Measurements from ENCODE around the gene RAPGEF5. TPM values are rescaled to one million over a fixed set of nuclear protein-coding genes. Genes with fewer than 3 reads are reported as not detected.

Gene RAPGEF5
- total and polyA plus RNA-seq, 10 of the 15 experiments (the other 5 are each of a cell fraction or from before 2014, with no cell fraction given) = 0.38 to 4.0 (median 1.6) TPM; not detected in 1

DNA sequence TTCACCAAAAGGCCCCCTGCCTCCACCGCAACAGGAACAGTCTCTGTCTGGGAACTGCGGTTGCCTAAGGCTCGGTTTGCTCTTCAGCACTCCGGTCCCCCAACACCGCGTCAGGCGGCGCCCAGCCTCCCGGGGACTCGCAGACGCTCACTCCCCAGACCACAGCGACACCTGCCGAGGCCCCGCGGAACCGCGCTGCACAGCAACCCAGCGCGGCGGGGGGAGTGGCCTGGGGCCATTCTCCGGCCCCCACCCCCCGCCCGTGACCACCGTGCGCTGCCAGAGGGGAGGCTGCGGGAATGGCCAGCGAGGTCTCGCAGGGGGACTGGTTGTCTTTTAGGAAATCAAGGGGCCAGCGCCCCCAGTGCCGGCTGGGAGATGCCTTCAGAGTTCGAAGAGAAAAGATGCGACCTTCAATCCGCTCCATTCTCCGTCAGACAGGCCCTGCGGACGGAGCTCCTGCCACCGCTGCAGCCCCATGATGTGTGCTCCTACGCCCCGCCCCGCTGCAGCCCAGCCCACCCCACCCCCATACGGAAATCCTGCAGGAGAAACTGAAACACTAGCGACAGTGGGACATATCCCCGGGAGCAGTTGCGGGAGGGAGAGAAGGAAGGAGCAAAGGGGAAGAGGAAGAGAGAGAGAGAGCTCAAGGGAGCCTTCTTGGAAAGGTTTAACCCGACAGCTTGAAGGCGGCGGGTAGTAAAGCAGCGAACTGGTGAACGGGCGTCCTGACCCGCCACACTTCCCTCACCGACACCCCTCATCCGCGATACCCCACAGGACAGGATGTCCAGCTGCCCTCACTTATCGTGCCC, 273.9 kb downstream of the RAPGEF5 start (continued):
- TF ChIP-seq RFX5 (IDR thresholded peaks at IDR 0.05; ENCODE audit: low read depth, low read length) (no peak), ZNF207 (IDR thresholded peaks at IDR 0.05; ENCODE audit: borderline replicate concordance) (peak; percentile 74; the same call in 1 of the 2 replicates), MXI1 (IDR thresholded peaks at IDR 0.05; ENCODE audit: low read depth, low read length) (no peak), KDM1A (IDR thresholded peaks at IDR 0.05; ENCODE audit: borderline replicate concordance) (no peak), POLR2A (IDR thresholded peaks at IDR 0.05; ENCODE audit: low read depth, low read length) (peak; percentile 58; the same call in 1 of the 2 replicates), SIN3A (IDR thresholded peaks at IDR 0.05; ENCODE audit: low read depth, low read length) (no peak), SMARCA5 (IDR thresholded peaks at IDR 0.05) (peak; percentile 77), EED (IDR thresholded peaks at IDR 0.05; ENCODE audit: low read depth) (0 out of 2 replicates have a peak, but pooled peaks have one; percentile 16), RELA (IDR thresholded peaks at IDR 0.05; ENCODE audit: borderline replicate concordance, partially characterized antibody) (no peak), EGR1 (IDR thresholded peaks at IDR 0.05; ENCODE audit: borderline replicate concordance in 1 of 2, low read depth in 2 of 2, low read length in 2 of 2) (0 out of 3 replicates have a peak, but pooled peaks of 1 of the 2 experiments have one; percentile 11)
- TF ChIP-seq, protein P1, sequence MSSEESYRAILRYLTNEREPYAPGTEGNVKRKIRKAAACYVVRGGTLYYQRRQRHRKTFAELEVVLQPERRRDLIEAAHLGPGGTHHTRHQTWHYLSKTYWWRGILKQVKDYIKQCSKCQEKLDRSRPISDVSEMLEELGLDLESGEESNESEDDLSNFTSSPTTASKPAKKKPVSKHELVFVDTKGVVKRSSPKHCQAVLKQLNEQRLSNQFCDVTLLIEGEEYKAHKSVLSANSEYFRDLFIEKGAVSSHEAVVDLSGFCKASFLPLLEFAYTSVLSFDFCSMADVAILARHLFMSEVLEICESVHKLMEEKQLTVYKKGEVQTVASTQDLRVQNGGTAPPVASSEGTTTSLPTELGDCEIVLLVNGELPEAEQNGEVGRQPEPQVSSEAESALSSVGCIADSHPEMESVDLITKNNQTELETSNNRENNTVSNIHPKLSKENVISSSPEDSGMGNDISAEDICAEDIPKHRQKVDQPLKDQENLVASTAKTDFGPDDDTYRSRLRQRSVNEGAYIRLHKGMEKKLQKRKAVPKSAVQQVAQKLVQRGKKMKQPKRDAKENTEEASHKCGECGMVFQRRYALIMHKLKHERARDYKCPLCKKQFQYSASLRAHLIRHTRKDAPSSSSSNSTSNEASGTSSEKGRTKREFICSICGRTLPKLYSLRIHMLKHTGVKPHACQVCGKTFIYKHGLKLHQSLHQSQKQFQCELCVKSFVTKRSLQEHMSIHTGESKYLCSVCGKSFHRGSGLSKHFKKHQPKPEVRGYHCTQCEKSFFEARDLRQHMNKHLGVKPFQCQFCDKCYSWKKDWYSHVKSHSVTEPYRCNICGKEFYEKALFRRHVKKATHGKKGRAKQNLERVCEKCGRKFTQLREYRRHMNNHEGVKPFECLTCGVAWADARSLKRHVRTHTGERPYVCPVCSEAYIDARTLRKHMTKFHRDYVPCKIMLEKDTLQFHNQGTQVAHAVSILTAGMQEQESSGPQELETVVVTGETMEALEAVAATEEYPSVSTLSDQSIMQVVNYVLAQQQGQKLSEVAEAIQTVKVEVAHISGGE (CRISPR knock-in tag; IDR thresholded peaks at IDR 0.05) = no peak
- TF ChIP-seq, protein P2, sequence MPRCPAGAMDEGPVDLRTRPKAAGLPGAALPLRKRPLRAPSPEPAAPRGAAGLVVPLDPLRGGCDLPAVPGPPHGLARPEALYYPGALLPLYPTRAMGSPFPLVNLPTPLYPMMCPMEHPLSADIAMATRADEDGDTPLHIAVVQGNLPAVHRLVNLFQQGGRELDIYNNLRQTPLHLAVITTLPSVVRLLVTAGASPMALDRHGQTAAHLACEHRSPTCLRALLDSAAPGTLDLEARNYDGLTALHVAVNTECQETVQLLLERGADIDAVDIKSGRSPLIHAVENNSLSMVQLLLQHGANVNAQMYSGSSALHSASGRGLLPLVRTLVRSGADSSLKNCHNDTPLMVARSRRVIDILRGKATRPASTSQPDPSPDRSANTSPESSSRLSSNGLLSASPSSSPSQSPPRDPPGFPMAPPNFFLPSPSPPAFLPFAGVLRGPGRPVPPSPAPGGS (IDR thresholded peaks at IDR 0.05; ENCODE audit: borderline replicate concordance, insufficient read depth, low read depth, low read length, poor library complexity, severe bottlenecking) = no peak
- TF ChIP-seq, protein P3, sequence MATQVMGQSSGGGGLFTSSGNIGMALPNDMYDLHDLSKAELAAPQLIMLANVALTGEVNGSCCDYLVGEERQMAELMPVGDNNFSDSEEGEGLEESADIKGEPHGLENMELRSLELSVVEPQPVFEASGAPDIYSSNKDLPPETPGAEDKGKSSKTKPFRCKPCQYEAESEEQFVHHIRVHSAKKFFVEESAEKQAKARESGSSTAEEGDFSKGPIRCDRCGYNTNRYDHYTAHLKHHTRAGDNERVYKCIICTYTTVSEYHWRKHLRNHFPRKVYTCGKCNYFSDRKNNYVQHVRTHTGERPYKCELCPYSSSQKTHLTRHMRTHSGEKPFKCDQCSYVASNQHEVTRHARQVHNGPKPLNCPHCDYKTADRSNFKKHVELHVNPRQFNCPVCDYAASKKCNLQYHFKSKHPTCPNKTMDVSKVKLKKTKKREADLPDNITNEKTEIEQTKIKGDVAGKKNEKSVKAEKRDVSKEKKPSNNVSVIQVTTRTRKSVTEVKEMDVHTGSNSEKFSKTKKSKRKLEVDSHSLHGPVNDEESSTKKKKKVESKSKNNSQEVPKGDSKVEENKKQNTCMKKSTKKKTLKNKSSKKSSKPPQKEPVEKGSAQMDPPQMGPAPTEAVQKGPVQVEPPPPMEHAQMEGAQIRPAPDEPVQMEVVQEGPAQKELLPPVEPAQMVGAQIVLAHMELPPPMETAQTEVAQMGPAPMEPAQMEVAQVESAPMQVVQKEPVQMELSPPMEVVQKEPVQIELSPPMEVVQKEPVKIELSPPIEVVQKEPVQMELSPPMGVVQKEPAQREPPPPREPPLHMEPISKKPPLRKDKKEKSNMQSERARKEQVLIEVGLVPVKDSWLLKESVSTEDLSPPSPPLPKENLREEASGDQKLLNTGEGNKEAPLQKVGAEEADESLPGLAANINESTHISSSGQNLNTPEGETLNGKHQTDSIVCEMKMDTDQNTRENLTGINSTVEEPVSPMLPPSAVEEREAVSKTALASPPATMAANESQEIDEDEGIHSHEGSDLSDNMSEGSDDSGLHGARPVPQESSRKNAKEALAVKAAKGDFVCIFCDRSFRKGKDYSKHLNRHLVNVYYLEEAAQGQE (IDR thresholded peaks at IDR 0.05; ENCODE audit: low read depth, low read length) = no peak
- TF ChIP-seq, protein P4, sequence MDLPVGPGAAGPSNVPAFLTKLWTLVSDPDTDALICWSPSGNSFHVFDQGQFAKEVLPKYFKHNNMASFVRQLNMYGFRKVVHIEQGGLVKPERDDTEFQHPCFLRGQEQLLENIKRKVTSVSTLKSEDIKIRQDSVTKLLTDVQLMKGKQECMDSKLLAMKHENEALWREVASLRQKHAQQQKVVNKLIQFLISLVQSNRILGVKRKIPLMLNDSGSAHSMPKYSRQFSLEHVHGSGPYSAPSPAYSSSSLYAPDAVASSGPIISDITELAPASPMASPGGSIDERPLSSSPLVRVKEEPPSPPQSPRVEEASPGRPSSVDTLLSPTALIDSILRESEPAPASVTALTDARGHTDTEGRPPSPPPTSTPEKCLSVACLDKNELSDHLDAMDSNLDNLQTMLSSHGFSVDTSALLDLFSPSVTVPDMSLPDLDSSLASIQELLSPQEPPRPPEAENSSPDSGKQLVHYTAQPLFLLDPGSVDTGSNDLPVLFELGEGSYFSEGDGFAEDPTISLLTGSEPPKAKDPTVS (IDR thresholded peaks at IDR 0.05; ENCODE audit: low read depth, low read length) = no peak
- TF ChIP-seq, protein P5, sequence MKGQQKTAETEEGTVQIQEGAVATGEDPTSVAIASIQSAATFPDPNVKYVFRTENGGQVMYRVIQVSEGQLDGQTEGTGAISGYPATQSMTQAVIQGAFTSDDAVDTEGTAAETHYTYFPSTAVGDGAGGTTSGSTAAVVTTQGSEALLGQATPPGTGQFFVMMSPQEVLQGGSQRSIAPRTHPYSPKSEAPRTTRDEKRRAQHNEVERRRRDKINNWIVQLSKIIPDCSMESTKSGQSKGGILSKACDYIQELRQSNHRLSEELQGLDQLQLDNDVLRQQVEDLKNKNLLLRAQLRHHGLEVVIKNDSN (IDR thresholded peaks at IDR 0.05; ENCODE audit: borderline replicate concordance, extremely low read length, insufficient read depth, low read depth, low read length) = peak; percentile 5
- TF ChIP-seq, protein P6, sequence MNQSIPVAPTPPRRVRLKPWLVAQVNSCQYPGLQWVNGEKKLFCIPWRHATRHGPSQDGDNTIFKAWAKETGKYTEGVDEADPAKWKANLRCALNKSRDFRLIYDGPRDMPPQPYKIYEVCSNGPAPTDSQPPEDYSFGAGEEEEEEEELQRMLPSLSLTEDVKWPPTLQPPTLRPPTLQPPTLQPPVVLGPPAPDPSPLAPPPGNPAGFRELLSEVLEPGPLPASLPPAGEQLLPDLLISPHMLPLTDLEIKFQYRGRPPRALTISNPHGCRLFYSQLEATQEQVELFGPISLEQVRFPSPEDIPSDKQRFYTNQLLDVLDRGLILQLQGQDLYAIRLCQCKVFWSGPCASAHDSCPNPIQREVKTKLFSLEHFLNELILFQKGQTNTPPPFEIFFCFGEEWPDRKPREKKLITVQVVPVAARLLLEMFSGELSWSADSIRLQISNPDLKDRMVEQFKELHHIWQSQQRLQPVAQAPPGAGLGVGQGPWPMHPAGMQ (IDR thresholded peaks at IDR 0.05; ENCODE audit: borderline replicate concordance) = no peak

All from GM12878 (cell line).